GM18526 (cell line): Measurements from ENCODE around the gene KIFAP3.

ENCODE experiments used
- POLR2A ChIP-seq: IDR thresholded peaks from 3 replicates; pipeline ENCODE4 v1.6.1; 2011; ENCODE audit not compliant: insufficient read length; ENCODE audit errors: extremely low read depth

Gene KIFAP3

GRCh38 chr1:170001266-170001665 lies 73.2 kb downstream of the KIFAP3 start:
- TF ChIP-seq POLR2A = no peak

- no peak for TF ChIP-seq POLR2A
Observed at GRCh38 chr1:169999761-170000160, 74.7 kb downstream of the KIFAP3 start.

DNA sequence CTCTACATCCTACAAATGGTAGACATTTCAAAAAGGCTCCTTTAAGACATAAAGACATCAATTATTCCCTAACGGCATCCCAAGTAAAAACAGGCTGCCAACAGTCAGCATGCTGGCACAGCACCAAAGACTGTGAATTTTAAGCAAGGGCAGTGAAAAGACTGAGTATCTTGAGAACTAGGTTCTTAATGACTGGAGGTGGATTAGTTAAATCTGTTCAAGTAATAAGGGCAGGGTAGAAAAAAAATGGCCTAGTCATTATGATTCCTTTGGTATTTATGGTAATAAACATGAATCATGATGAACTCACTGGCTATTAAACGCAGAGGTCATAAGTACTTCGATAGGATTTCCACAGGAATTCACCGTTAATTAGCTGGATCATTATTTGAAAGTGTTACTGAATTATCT lies 75.2 kb downstream of the KIFAP3 start:
- TF ChIP-seq POLR2A = no peak

DNA sequence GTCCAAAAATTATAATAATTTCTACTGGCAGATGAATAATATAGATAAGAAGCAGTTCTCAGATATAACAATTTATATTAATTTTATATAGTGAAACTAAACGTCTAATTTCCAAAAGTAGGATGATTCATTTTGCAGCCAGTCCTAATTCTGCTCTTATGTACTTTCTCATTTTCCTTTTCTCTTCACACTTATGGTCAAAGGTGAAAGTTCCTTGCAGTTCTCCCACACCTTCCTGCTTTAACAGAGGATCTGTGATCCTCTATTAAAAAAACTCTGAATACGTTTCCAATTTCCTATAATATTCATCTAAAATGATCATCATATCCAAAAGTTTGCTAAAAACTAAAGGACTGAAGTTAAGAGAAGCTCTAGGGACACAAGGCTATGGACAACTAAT lies 78.5 kb downstream of the KIFAP3 start:
- no peak for TF ChIP-seq POLR2A

- no peak for TF ChIP-seq POLR2A
Observed at GRCh38 chr1:169989246-169989645, 85.2 kb downstream of the KIFAP3 start.

- TF ChIP-seq POLR2A = no peak
Observed at GRCh38 chr1:169985757-169986156, 88.7 kb downstream of the KIFAP3 start.

- no peak for TF ChIP-seq POLR2A
Observed at GRCh38 chr1:169974067-169974466, 100.4 kb downstream of the KIFAP3 start.

DNA sequence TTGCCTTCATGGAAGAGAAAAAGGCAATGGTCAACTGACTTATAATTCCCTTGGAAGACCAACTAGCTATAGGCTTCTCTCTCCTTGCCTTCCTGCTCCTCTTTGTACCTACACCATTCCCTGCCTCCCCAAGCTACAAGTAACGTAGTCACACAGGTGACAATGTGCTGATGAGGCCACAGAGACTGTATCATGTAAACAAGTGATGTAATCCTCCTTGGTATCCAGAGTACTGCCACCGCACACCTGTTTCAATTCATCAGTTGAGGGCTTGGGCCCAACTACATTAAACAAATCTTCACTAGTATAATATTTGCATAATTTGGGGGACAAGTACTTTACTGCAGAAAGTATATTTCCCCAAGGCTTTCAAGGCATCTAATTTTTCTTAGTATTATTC lies 104.4 kb downstream of the KIFAP3 start:
- no peak for TF ChIP-seq POLR2A

GRCh38 chr1:169968174-169968573 lies 106.3 kb downstream of the KIFAP3 start:
- no peak for TF ChIP-seq POLR2A

- TF ChIP-seq POLR2A = no peak
Observed at GRCh38 chr1:169964206-169964605, 110.3 kb downstream of the KIFAP3 start.

- no peak for TF ChIP-seq POLR2A
Observed at GRCh38 chr1:169959686-169960085, 114.8 kb downstream of the KIFAP3 start.

- TF ChIP-seq POLR2A = no peak
Observed at GRCh38 chr1:169958987-169959386, 115.5 kb downstream of the KIFAP3 start.

DNA sequence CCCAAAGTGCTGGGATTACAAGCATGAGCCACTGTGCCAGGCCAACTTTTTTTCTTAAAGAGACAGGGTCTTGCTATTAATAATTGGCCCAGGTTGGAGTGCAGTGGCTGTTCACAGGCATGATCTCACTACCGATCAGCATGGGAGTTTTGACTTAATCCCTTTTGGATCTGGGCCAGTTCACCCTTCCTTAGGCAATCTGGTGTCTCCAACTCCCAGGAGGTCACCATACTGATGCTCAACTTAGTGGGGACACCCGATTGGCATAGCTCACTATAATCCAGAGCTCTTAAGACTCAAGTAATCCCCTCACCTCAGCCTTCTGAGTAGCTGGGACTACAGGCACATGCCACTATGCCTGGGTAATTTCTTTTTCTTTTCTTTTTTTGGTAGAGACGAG lies 116.6 kb downstream of the KIFAP3 start:
- no peak for TF ChIP-seq POLR2A

GRCh38 chr1:169951108-169951507 lies 123.4 kb downstream of the KIFAP3 start:
- TF ChIP-seq POLR2A = no peak

GRCh38 chr1:169949139-169949538 lies 125.4 kb downstream of the KIFAP3 start:
- no peak for TF ChIP-seq POLR2A

DNA sequence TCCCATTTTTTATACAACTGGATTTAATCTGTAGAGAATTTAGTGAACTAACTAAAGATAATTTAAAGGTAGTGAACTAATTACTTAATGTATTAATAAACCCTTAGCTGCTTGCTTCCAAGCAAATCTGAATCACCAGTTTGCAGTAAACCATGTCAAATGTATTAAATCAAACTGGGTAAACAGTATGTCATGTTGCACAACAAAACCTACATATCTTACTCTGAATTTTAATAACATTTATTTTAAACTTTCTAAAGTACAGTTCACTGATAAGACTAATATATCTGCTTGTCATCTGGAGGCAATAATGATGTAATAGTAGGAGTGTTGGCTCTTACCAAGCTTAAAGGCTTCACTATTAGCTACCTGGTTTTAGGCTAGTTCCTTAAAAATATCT lies 128.3 kb downstream of the KIFAP3 start:
- no peak for TF ChIP-seq POLR2A

GRCh38 chr1:169945181-169945580 lies 129.3 kb downstream of the KIFAP3 start:
- no peak for TF ChIP-seq POLR2A

GRCh38 chr1:169944621-169945020 lies 129.9 kb downstream of the KIFAP3 start:
- no peak for TF ChIP-seq POLR2A
